Measurements from ENCODE around the gene ANKRD33B.

DNA sequence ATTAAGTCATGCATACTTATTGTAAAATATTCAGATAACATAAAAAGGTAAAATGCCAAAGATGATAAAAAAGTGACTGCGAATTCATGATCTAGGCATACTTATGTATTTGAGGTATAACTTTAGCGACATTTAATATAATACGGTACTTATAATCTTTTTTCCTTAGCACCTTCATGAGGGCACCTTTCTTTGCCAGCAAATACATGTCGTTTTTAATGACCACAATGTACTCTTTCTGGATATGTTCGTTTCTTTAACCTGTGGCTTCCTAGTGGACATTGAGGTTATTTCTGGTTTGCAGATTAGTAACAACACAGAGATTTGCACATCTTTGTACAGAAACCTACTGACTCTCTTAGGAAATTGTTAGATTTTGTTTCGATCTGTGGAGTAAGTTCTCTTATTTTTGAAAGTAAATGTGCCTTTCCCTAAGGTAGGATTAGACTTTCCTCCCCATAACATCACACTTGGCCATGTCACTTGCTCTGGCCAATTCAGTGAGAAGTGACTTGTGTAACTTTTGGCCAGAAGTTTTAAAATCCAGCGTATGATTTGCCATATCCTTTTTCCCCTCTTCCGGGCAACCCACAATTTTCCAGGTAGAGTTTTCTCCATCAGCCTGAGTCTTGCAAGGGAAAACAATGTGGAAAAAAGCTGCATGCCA, 24.4 kb downstream of the ANKRD33B start:
- TF ChIP-seq GATA2 (IDR thresholded peaks at IDR 0.05; ENCODE audit: low read depth, low read length) (no peak), GATA3 (IDR thresholded peaks at IDR 0.05; ENCODE audit: low read depth, low read length) (no peak)
